A549 (cell line): ENCODE data around the gene FXYD3. TPM values are rescaled to one million over a fixed set of nuclear protein-coding genes. Genes with fewer than 3 reads are reported as not detected.

Source experiments
- ATAC-seq, 2 experiments: fragments of 200-7000 bp in 1 of 2; fragments of >200 bp in 1 of 2; cut with Nextera tagmentation in 1 of 2; cut with Tn5 transposase in 1 of 2; 3 replicates each; pipeline versions ENCODE4 v1.8.0 to v1.9.1; 2018 to 2020; ENCODE audit warnings: mild to moderate bottlenecking in 1 of 2, moderate library complexity in 1 of 2
- CTCF ChIA-PET: fragments of 300-600 bp; sonication (Branson Sonifier 250); formaldehyde crosslinking; extraction: SDS; loops from one replicate; lab custom pipeline; 2021; ENCODE audit warnings: antibody characterized with exemption, inconsistent platforms; lab: Yijun Ruan, JAX
- POLR2A ChIA-PET: fragments of 350-600 bp; formaldehyde crosslinking; extraction: SDS; loops from one replicate; lab custom pipeline; 2021; ENCODE audit warnings: antibody characterized with exemption, inconsistent platforms; lab: Yijun Ruan, JAX
- DNase-seq, 2 experiments: peaks; one replicate each; pipeline versions ENCODE4 v3.0.0 to v3.0.0-alpha.2; 2011 to 2016; ENCODE audit warnings: low read depth in 1 of 2, low spot score in 1 of 2
- FAIRE-seq: peaks from 2 replicates; lab custom pipeline; 2011; peaks lifted over from hg19 to GRCh38; lab: Jason Lieb, UNC
- H3K27ac ChIP-seq, 2 experiments: fragments of >200 bp; sonication (Bioruptor Twin); formaldehyde crosslinking; 3 replicates each; pipeline ENCODE4 v1.5.1; 2016 to 2017
- H3K4me1 ChIP-seq: fragments of >200 bp; sonication (Bioruptor Twin); formaldehyde crosslinking; 3 replicates; pipeline ENCODE4 v1.6.1; 2016
- H3K4me2 ChIP-seq: fragments of >200 bp; sonication (Bioruptor Twin); formaldehyde crosslinking; 3 replicates; pipeline ENCODE4 v1.6.1; 2016
- H3K4me3 ChIP-seq: fragments of >200 bp; sonication (Bioruptor Twin); formaldehyde crosslinking; 3 replicates; pipeline ENCODE4 v1.5.1; 2016
- H3K9me3 ChIP-seq: fragments of >200 bp; sonication (Bioruptor Twin); formaldehyde crosslinking; 3 replicates; pipeline ENCODE4 v1.6.1; 2016
- CBX8 ChIP-seq: fragments of 200-600 bp; sonication (generic); IDR thresholded peaks from 2 replicates; pipeline ENCODE4 v1.6.1; 2016
- CHD2 ChIP-seq: fragments of 150-350 bp; IDR thresholded peaks from 2 replicates; pipeline ENCODE4 v1.6.1; 2014; ENCODE audit warnings: low read length; ENCODE audit not compliant: partially characterized antibody
- FOSL2 ChIP-seq, 2 experiments: fragments of 450-650 bp in 1 of 2; fragments of >200 bp in 1 of 2; sonication (Bioruptor Twin) in 1 of 2; formaldehyde crosslinking; IDR thresholded peaks; 2 replicates each; pipeline versions ENCODE4 v1.5.0 to v1.6.1; 2016 to 2020; ENCODE audit warnings: mild to moderate bottlenecking in 1 of 2, moderate library complexity in 1 of 2
- FOXS1 ChIP-seq: fragments of 250-450 bp; sonication (Bioruptor Pico); IDR thresholded peaks from 2 replicates; pipeline ENCODE4 v1.5.0; 2020; ENCODE audit warnings: mild to moderate bottlenecking, moderate library complexity
- GATA3 ChIP-seq: IDR thresholded peaks from 2 replicates; pipeline ENCODE4 v1.6.1; 2012; ENCODE audit warnings: borderline replicate concordance
- HEYL ChIP-seq: fragments of 250-450 bp; sonication (Bioruptor Pico); IDR thresholded peaks from 2 replicates; pipeline ENCODE4 v1.8.0; 2021; ENCODE audit warnings: mild to moderate bottlenecking, moderate library complexity
- HOXA7 ChIP-seq: fragments of 250-450 bp; sonication (Bioruptor Pico); IDR thresholded peaks from 2 replicates; pipeline ENCODE4 v1.5.0; 2020; ENCODE audit warnings: mild to moderate bottlenecking, moderate library complexity
- HOXB13 ChIP-seq: fragments of 250-450 bp; sonication (Bioruptor Pico); IDR thresholded peaks from 2 replicates; pipeline ENCODE4 v1.5.0; 2020; ENCODE audit warnings: low read depth, mild to moderate bottlenecking, moderate library complexity
- JUNB ChIP-seq: fragments of >200 bp; sonication (Bioruptor Twin); formaldehyde crosslinking; IDR thresholded peaks from 2 replicates; pipeline ENCODE4 v1.6.1; 2016
- NR3C1 ChIP-seq: fragments of >200 bp; sonication (Bioruptor Twin); formaldehyde crosslinking; IDR thresholded peaks from 3 replicates; pipeline ENCODE4 v1.6.1; 2017
- PHF8 ChIP-seq: fragments of 200-600 bp; sonication (generic); IDR thresholded peaks from 2 replicates; pipeline ENCODE4 v1.6.1; 2016; ENCODE audit warnings: low read depth, mild to moderate bottlenecking, antibody characterized with exemption, moderate library complexity, borderline replicate concordance
- POLR2AphosphoS2 ChIP-seq: conservative IDR thresholded peaks from 2 replicates; pipeline ENCODE4 v1.6.1; 2012; ENCODE audit warnings: low read length, improper control_type of control experiment, inconsistent platforms
- RAD21 ChIP-seq, 2 experiments: fragments of >200 bp in 1 of 2; sonication (Bioruptor Twin) in 1 of 2; formaldehyde crosslinking in 1 of 2; IDR thresholded peaks in 1 of 2; conservative IDR thresholded peaks in 1 of 2; 2 replicates in 1 of 2; 3 replicates in 1 of 2; pipeline ENCODE4 v1.6.1; 2012 to 2018; ENCODE audit warnings: inconsistent platforms in 1 of 2
- ZFP36 ChIP-seq: fragments of 450-650 bp; IDR thresholded peaks from 2 replicates; pipeline ENCODE4 v1.6.1; 2014; ENCODE audit warnings: borderline replicate concordance; ENCODE audit not compliant: partially characterized antibody
- ZNF302 ChIP-seq: fragments of 250-450 bp; sonication (Bioruptor Pico); IDR thresholded peaks from 2 replicates; pipeline ENCODE4 v1.9.0; 2021; ENCODE audit warnings: inconsistent platforms, mild to moderate bottlenecking, moderate library complexity
- WGBS: methylation state at CpG from one replicate; pipeline ENCODE4 v1.1.6; 2017; ENCODE audit errors: missing lambda C conversion rate; 5-methylcytosine and 5-hydroxymethylcytosine counted together
- polyA minus RNA-seq: library from RNA; depleted of rRNA, polyadenylated mRNA; stranded (reverse); fragments of >200 nt; gene quantifications from 2 replicates; pipeline ENCODE4 v1.2.3, GENCODE V29; 2011; rRNA and poly(A)+ RNA removed
- polyA plus RNA-seq, 4 experiments: library from polyadenylated mRNA; depleted of rRNA in 3 of 4; stranded (reverse); fragments of >200 nt; fragmentation: RNase III in 1 of 4; extraction: RNeasy Plus Mini Kit Qiagen cat#74134 plus additional on column Dnase treatment in 1 of 4; gene quantifications; 2 replicates in 3 of 4; 3 replicates in 1 of 4; pipeline ENCODE4 v1.2.3, GENCODE V29; 2011 to 2017
- TF ChIP-seq, protein P1 (sequence below): IDR thresholded peaks from 2 replicates; pipeline ENCODE4 v1.6.1; 2012
- TF ChIP-seq, protein P2 (sequence below): fragments of >200 bp; sonication (Bioruptor Twin); formaldehyde crosslinking; IDR thresholded peaks from 3 replicates; pipeline ENCODE4 v1.5.1; 2016

The FXYD3 gene, protein sequence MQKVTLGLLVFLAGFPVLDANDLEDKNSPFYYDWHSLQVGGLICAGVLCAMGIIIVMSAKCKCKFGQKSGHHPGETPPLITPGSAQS
- 0.32 and 0.46 TPM in 2 replicates for polyA plus RNA-seq (2011; rRNA removed)
- polyA plus RNA-seq (2012; cell fraction: cytosol; rRNA removed), result 0.05 and 0.07 TPM in 2 replicates
- polyA plus RNA-seq (2012; cell fraction: nucleus; rRNA removed), result 0.17 TPM in 1 of 2 replicates, not detected in the other
- 0.16 TPM in 1 of 3 replicates, not detected in the others for polyA plus RNA-seq (2017; fragmentation: RNase III; extraction: RNeasy Plus Mini Kit Qiagen cat#74134 plus additional on column Dnase treatment)
- polyA minus RNA-seq, result not detected in 2 replicates

- peak within 1 kb of the TSS; percentile 75 for H3K4me2 ChIP-seq
- ChIA-PET POLR2A (interaction anchor here (0.8 kb wide), 1 partner anchor 9 kb away, joined by 3 read pairs; no protein-coding TSS in a partner anchor), CTCF (interaction anchor here (0.6 to 6.9 kb wide), 47 partner anchors 9 to 297 kb away, joined by 3 to 148 read pairs (median 5); partner anchors contain the start of genes FXYD1, FXYD5, FXYD7 and LGI4)
- H3K4me1 ChIP-seq, result peaks cover 11% of the 10 kb centered on the region; the same call in 2 of the 3 replicates
- 45% methylated on average over 13 of the region's 14 CpGs for WGBS
- H3K9me3 ChIP-seq, result no peaks in the 10 kb centered on the region
- TF ChIP-seq FOXS1 (CRISPR knock-in tag) (no peak), CBX8 (no peak), POLR2AphosphoS2 (no peak), CHD2 (no peak), HOXB13 (CRISPR knock-in tag) (no peak), GATA3 (no peak), HEYL (no peak), ZFP36 (no peak), RAD21 (conservative IDR thresholded peaks at IDR 0.05 in 1 of 2, IDR thresholded peaks at IDR 0.05 in 1 of 2) (no peak), NR3C1 (no peak), HOXA7 (CRISPR knock-in tag) (no peak), PHF8 (no peak), ZNF302 (no peak), FOSL2 (IDR thresholded peaks at IDR 0.05) (no peak), FOSL2 (CRISPR knock-in tag; IDR thresholded peaks at IDR 0.05) (no peak)
- TF ChIP-seq, protein P1, sequence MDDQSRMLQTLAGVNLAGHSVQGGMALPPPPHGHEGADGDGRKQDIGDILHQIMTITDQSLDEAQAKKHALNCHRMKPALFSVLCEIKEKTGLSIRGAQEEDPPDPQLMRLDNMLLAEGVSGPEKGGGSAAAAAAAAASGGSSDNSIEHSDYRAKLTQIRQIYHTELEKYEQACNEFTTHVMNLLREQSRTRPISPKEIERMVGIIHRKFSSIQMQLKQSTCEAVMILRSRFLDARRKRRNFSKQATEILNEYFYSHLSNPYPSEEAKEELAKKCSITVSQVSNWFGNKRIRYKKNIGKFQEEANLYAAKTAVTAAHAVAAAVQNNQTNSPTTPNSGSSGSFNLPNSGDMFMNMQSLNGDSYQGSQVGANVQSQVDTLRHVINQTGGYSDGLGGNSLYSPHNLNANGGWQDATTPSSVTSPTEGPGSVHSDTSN, result no peak
- TF ChIP-seq, protein P2, sequence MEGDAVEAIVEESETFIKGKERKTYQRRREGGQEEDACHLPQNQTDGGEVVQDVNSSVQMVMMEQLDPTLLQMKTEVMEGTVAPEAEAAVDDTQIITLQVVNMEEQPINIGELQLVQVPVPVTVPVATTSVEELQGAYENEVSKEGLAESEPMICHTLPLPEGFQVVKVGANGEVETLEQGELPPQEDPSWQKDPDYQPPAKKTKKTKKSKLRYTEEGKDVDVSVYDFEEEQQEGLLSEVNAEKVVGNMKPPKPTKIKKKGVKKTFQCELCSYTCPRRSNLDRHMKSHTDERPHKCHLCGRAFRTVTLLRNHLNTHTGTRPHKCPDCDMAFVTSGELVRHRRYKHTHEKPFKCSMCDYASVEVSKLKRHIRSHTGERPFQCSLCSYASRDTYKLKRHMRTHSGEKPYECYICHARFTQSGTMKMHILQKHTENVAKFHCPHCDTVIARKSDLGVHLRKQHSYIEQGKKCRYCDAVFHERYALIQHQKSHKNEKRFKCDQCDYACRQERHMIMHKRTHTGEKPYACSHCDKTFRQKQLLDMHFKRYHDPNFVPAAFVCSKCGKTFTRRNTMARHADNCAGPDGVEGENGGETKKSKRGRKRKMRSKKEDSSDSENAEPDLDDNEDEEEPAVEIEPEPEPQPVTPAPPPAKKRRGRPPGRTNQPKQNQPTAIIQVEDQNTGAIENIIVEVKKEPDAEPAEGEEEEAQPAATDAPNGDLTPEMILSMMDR, result no peak
- peak within 1 kb of the TSS; percentile 6; the same call in 2 of the 3 replicates for H3K4me3 ChIP-seq
- no peak for FAIRE-seq
- no peak for DNase-seq
- ATAC-seq, result peak; percentile 5 to 17; a peak in 3 of 6 replicates
- peak within 1 kb of the TSS; percentile 19 to 36; a peak in 3 of 6 replicates for H3K27ac ChIP-seq
These were observed at the start of gene FXYD3 for GRCh38 chr19:35115177-35115951. Gene FXYD3, plus strand, starts transcription at chr19:35115823. Its CDS starts 3,554 bp downstream, at chr19:35119377.

DNA sequence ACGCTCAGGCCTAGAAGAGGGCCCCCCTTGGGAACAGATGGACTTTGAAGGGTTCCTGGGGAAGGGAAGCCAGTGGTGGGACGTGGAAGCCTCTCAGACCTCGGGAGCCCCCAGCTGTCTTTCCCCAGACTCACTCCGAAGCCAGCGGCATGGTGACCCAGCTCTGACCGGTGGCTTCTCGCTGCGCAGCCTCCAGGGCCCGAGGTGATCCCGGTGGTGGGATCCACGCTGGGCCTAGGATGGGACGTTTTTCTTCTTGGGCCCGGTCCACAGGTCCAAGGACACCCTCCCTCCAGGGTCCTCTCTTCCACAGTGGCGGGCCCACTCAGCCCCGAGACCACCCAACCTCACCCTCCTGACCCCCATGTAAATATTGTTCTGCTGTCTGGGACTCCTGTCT is 49.5 kb upstream of the FXYD3 start:
- no peak for ATAC-seq
- no peak for TF ChIP-seq JUNB
- ChIA-PET POLR2A (no interaction called here), CTCF (interaction anchor here (0.6 to 18.1 kb wide), 39 partner anchors 8 to 426 kb away, joined by 3 to 374 read pairs (median 6); partner anchors contain the start of genes FXYD1, FXYD3, FXYD5 and FXYD7)
- DNase-seq, result no peak
- peaks cover 21% of the 10 kb centered on the region for H3K9me3 ChIP-seq
- H3K4me3 ChIP-seq, result no peak overlapping the region
- 84% methylated on average over 15 of the region's 15 CpGs for WGBS
- H3K4me1 ChIP-seq, result peaks cover 9% of the 10 kb centered on the region; the same call in 2 of the 3 replicates
- no peak overlapping the region for H3K27ac ChIP-seq
- no peak for FAIRE-seq
- no peak overlapping the region for H3K4me2 ChIP-seq
